Fibroblast of peridontal ligament (primary cell): ENCODE data around the gene MORN1.

Experiments
- DNase-seq: peaks from one replicate; pipeline ENCODE4 v3.0.0-alpha.2; 2010; ENCODE audit errors: extremely low read depth

MORN1 gene

GRCh38 chr1:2307064-2307605 is 84.2 kb downstream of the MORN1 start:
- DNase-seq = no peak

GRCh38 chr1:2306151-2306978 is 85.0 kb downstream of the MORN1 start:
- no peak for DNase-seq

GRCh38 chr1:2304921-2305681 is 86.3 kb downstream of the MORN1 start:
- no peak for DNase-seq

- DNase-seq = no peak
Measured at GRCh38 chr1:2304282-2304681, 87.1 kb downstream of the MORN1 start.

- no peak for DNase-seq
Measured at GRCh38 chr1:2303781-2304180, 87.6 kb downstream of the MORN1 start.

GRCh38 chr1:2303016-2303775 is 88.2 kb downstream of the MORN1 start:
- DNase-seq = no peak

- DNase-seq = no peak
Measured at GRCh38 chr1:2302292-2302925, 88.9 kb downstream of the MORN1 start.

- no peak for DNase-seq
Measured at GRCh38 chr1:2301607-2302291, 89.6 kb downstream of the MORN1 start.

- peak; percentile 31 for DNase-seq
Measured at GRCh38 chr1:2300851-2301606, 90.3 kb downstream of the MORN1 start.

- no peak for DNase-seq
Measured at GRCh38 chr1:2300004-2300771, 91.2 kb downstream of the MORN1 start.

- no peak for DNase-seq
Measured at GRCh38 chr1:2299131-2299627, 92.2 kb downstream of the MORN1 start.

- no peak for DNase-seq
Measured at GRCh38 chr1:2298685-2299084, 92.7 kb downstream of the MORN1 start.

GRCh38 chr1:2297246-2298011 is 93.9 kb downstream of the MORN1 start:
- no peak for DNase-seq

- DNase-seq = no peak
Measured at GRCh38 chr1:2296614-2297013, 94.7 kb downstream of the MORN1 start.

- DNase-seq = peak; percentile 33
Measured at GRCh38 chr1:2296211-2296610, 95.1 kb downstream of the MORN1 start.

GRCh38 chr1:2295526-2295925 is 95.8 kb downstream of the MORN1 start:
- DNase-seq = no peak

- no peak for DNase-seq
Measured at GRCh38 chr1:2294725-2295078, 96.7 kb downstream of the MORN1 start.

GRCh38 chr1:2294033-2294724 is 97.2 kb downstream of the MORN1 start:
- DNase-seq = peak; percentile 17
